WERI-Rb-1 (cell line): ENCODE data around the gene DNAJC18.

Experiments used
- DNase-seq: peaks from one replicate; pipeline ENCODE4 v3.0.0-alpha.2; 2020
- H3K27ac ChIP-seq: fragments of 250-450 bp; sonication (Bioruptor Pico); 2 replicates; pipeline ENCODE4 v1.5.1; 2020; ENCODE audit warnings: mild to moderate bottlenecking, moderate library complexity
- H3K27me3 ChIP-seq: fragments of 250-450 bp; sonication (Bioruptor Pico); 2 replicates; pipeline ENCODE4 v1.5.1; 2021; ENCODE audit warnings: mild to moderate bottlenecking, low read depth, moderate library complexity; ENCODE audit not compliant: insufficient read depth, severe bottlenecking
- H3K36me3 ChIP-seq: fragments of 250-450 bp; sonication (Bioruptor Pico); 2 replicates; pipeline ENCODE4 v1.5.1; 2020; ENCODE audit warnings: mild to moderate bottlenecking, moderate library complexity
- H3K4me3 ChIP-seq: 2 replicates; pipeline ENCODE4 v1.5.1; 2011; ENCODE audit warnings: low read depth, mild to moderate bottlenecking, control low read depth, low read length
- H3K9me3 ChIP-seq: fragments of 250-450 bp; sonication (Bioruptor Pico); 2 replicates; pipeline ENCODE4 v1.5.1; 2021; ENCODE audit warnings: mild to moderate bottlenecking, moderate library complexity; ENCODE audit not compliant: severe bottlenecking
- CTCF ChIP-seq: IDR thresholded peaks from 2 replicates; pipeline ENCODE4 v1.5.1; 2011; ENCODE audit warnings: low read depth, mild to moderate bottlenecking, control low read depth, inconsistent platforms, low read length

DNAJC18 gene

DNA sequence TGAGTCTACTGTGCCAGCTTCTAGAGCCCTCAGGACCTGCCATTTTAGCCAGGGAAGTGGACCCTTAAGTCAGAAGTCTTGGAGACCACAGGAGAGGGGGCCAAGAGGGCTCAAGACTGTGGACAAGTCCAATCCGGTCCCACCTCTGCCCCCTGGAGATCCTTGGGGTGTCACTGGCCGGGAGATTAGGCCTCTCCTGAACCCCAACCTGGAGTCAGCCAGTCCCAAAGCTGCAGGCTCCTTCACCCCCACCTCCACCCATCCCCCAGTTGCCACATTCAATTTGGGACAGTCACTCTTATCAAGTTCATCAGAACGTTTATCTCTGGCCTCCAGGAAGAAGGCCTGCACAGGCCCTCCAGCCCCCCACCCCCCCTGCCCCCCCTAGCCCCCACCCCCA is 56.5 kb downstream of the DNAJC18 start:
- Histone ChIP-seq H3K27ac (no peak overlapping the region), H3K9me3 (no peaks in the 10 kb centered on the region), H3K27me3 (no peaks in the 10 kb centered on the region), H3K36me3 (no peaks in the 10 kb centered on the region), H3K4me3 (no peak overlapping the region)
- DNase-seq = no peak
- TF ChIP-seq CTCF = no peak

- no peaks in the 10 kb centered on the region for H3K36me3 ChIP-seq
- no peaks in the 10 kb centered on the region for H3K27me3 ChIP-seq
- peak overlapping the region; percentile 2; the same call in 1 of the 2 replicates for H3K27ac ChIP-seq
- H3K9me3 ChIP-seq = no peaks in the 10 kb centered on the region
- H3K4me3 ChIP-seq = no peak overlapping the region
- TF ChIP-seq CTCF = no peak
- DNase-seq = peak; percentile 27
Measured at GRCh38 chr5:139381837-139382761, 57.2 kb downstream of the DNAJC18 start.

DNA sequence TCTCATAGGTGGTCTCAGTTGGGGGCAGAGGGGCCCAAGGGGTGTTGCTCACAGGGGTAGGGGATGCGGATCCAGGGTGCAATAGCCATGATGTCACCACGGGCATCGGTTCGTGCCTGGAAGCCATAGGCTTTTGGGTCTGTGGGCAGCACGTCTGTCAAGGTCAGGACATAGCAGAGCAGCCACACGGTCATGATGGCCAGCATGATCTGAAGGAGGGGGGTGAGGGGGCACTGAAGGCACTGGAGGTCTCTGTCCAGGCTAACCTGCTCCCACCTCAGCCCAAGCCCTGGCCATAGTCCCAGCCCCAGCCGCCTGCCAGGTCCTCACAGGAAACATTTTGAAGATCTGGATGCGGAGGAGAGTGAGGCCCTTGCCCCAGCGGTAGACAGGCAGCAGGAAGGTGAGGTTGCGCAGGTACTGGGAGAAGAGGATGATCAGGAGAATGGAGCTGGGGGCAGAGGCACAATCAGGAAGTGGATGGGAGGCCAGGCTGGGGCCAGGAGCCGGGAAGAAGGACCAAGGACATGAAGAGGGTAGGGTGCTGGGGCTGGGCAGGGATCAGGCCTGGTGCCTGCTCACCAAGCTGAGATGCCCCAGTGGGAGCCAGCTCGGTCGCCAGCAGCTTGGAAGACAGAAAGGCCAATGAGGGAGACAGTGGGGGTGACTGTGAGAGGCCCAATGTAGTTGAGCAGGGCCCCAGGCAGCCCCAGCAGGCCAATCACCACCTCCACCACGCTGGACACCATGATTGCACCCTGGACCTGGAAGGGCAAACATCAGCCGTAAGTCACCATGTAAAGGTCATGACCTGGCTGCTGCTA is 59.5 kb downstream of the DNAJC18 start:
- H3K27me3 ChIP-seq = no peaks in the 10 kb centered on the region
- no peaks in the 10 kb centered on the region for H3K36me3 ChIP-seq
- TF ChIP-seq CTCF = no peak
- H3K9me3 ChIP-seq = no peaks in the 10 kb centered on the region
- H3K4me3 ChIP-seq = no peak overlapping the region
- no peak for DNase-seq
- no peak overlapping the region for H3K27ac ChIP-seq

- Histone ChIP-seq H3K36me3 (no peaks in the 10 kb centered on the region), H3K4me3 (no peak overlapping the region), H3K9me3 (no peaks in the 10 kb centered on the region), H3K27me3 (no peaks in the 10 kb centered on the region), H3K27ac (no peak overlapping the region)
- DNase-seq = no peak
- TF ChIP-seq CTCF = no peak
Measured at GRCh38 chr5:139378941-139379361, 60.4 kb downstream of the DNAJC18 start.

GRCh38 chr5:139378101-139378825 is 61.1 kb downstream of the DNAJC18 start:
- H3K27me3 ChIP-seq = no peaks in the 10 kb centered on the region

More at GRCh38 chr5:139378101-139378825, 61.1 kb downstream of the DNAJC18 start:
- Histone ChIP-seq H3K36me3 (peaks cover 2% of the 10 kb centered on the region; the same call in 1 of the 2 replicates), H3K27ac (no peak overlapping the region), H3K9me3 (no peaks in the 10 kb centered on the region), H3K4me3 (no peak overlapping the region)
- TF ChIP-seq CTCF = no peak
- no peak for DNase-seq
